SU-DHL-6 (cell line): ENCODE measurements around the gene OR5D16.

ENCODE experiments used
- CTCF ChIP-seq: fragments of 200-600 bp; sonication (generic); IDR thresholded peaks from one replicate; pipeline ENCODE4 v1.5.1; 2017; ENCODE audit warnings: antibody characterized with exemption, mild to moderate bottlenecking, low read length, moderate library complexity; ENCODE audit not compliant: insufficient read depth, poor library complexity, severe bottlenecking
- EZH2phosphoT487 ChIP-seq: fragments of 200-600 bp; sonication (generic), shearing (Covaris generic); conservative IDR thresholded peaks from 2 replicates; pipeline ENCODE4 v1.6.1; 2018; ENCODE audit warnings: mild to moderate bottlenecking, antibody characterized with exemption, low read length, moderate library complexity, mixed read lengths

- TF ChIP-seq CTCF (no peak), EZH2phosphoT487 (no peak)
These were observed 8.9 kb downstream of the OR5D16 start for GRCh38 chr11:55847453-55847852.
